HepG2 (cell line): ENCODE data around the gene C17orf75. TPM values are rescaled to one million over a fixed set of nuclear protein-coding genes. Genes with fewer than 3 reads are reported as not detected.

Experiments used
- BORCS8-MEF2B ChIP-seq: sonication (generic); formaldehyde crosslinking; IDR thresholded peaks from 2 replicates; pipeline ENCODE4 v1.8.0; 2022; ENCODE audit warnings: mild to moderate bottlenecking, missing genetic modification reagents
- FOXA3 ChIP-seq: IDR thresholded peaks from 2 replicates; pipeline ENCODE4 v1.6.1; 2016; ENCODE audit warnings: missing genetic modification reagents, missing compliant biosample characterization
- JUN ChIP-seq: sonication (generic); formaldehyde crosslinking; IDR thresholded peaks from 2 replicates; pipeline ENCODE4 v1.4.0; 2020; ENCODE audit warnings: mild to moderate bottlenecking, missing genetic modification reagents
- KDM1A ChIP-seq: IDR thresholded peaks from 2 replicates; pipeline ENCODE4 v1.6.1; 2016; ENCODE audit warnings: missing compliant biosample characterization
- KDM3A ChIP-seq: IDR thresholded peaks from 2 replicates; pipeline ENCODE4 v1.6.1; 2018; ENCODE audit warnings: low read depth, missing compliant biosample characterization
- NFRKB ChIP-seq: fragments of 450-650 bp; IDR thresholded peaks from 2 replicates; pipeline ENCODE4 v1.6.1; 2017
- PCBP2 ChIP-seq: fragments of 200-400 bp; formaldehyde crosslinking; optimal IDR thresholded peaks from 2 replicates; pipeline ENCODE3; 2018; ENCODE audit warnings: low read length, low read depth; ENCODE audit not compliant: poor library complexity, severe bottlenecking
- polyA plus RNA-seq, 8 experiments: library from polyadenylated mRNA; depleted of rRNA in 3 of 8; stranded (reverse) in 7 of 8; unstranded in 1 of 8; fragments of >200 nt; fragmentation: Illumina TruSeq in 4 of 8; extraction: Trizol in 4 of 8; gene quantifications; 2 replicates each; pipeline versions ENCODE4 v1.2.1 to v1.2.3, GENCODE V29; 2011 to 2016; ENCODE audit warnings: low read depth in 4 of 8, missing spikeins in 1 of 8, mixed read lengths in 1 of 8; ENCODE audit not compliant: insufficient read depth in 1 of 8
- total RNA-seq, 5 experiments: library from RNA; depleted of rRNA; stranded (reverse); fragments of >200 nt; fragmentation: Illumina TruSeq; extraction: Trizol; gene quantifications; 2 replicates each; pipeline ENCODE4 v1.2.3, GENCODE V29; 2016; ENCODE audit warnings: low read depth in 1 of 5
- TF ChIP-seq, protein P1 (sequence below), 2 experiments: sonication (generic) in 1 of 2; formaldehyde crosslinking in 1 of 2; IDR thresholded peaks; 2 replicates each; pipeline versions ENCODE4 v1.6.1 to v1.9.0; 2014 to 2022; ENCODE audit warnings: antibody characterized with exemption in 1 of 2, borderline replicate concordance in 1 of 2, inconsistent platforms in 1 of 2, low read depth in 1 of 2, missing genetic modification reagents in 1 of 2
- TF ChIP-seq, protein P2 (sequence below): IDR thresholded peaks from 2 replicates; pipeline ENCODE4 v1.6.1; 2012; ENCODE audit warnings: inconsistent platforms

C17orf75 gene
- total and polyA plus RNA-seq, 2 of the 13 experiments (the other 11 are each of a cell fraction or from before 2014, with no cell fraction given) = 16.2 to 33.0 TPM

DNA sequence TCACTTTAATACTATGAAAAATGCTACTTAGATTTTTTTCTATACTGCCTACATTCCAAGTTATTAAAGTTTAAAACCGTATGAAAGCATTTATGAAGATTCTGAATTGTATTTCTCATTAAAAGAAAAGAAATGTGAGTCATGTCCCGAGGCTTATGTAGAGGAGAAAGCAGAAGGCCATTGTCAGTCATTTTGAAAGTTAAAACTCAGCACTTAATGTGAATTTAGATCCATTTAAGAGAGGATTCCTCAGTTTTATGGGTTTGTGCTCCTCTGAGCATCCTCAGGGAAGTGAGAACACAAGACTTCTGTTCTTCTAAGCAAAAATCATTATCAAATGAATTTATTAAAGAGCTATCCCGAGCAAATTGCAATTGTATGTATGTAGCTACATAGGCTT, 11.8 kb downstream of the C17orf75 start (continued):
- TF ChIP-seq, protein P1, sequence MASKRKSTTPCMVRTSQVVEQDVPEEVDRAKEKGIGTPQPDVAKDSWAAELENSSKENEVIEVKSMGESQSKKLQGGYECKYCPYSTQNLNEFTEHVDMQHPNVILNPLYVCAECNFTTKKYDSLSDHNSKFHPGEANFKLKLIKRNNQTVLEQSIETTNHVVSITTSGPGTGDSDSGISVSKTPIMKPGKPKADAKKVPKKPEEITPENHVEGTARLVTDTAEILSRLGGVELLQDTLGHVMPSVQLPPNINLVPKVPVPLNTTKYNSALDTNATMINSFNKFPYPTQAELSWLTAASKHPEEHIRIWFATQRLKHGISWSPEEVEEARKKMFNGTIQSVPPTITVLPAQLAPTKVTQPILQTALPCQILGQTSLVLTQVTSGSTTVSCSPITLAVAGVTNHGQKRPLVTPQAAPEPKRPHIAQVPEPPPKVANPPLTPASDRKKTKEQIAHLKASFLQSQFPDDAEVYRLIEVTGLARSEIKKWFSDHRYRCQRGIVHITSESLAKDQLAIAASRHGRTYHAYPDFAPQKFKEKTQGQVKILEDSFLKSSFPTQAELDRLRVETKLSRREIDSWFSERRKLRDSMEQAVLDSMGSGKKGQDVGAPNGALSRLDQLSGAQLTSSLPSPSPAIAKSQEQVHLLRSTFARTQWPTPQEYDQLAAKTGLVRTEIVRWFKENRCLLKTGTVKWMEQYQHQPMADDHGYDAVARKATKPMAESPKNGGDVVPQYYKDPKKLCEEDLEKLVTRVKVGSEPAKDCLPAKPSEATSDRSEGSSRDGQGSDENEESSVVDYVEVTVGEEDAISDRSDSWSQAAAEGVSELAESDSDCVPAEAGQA (IDR thresholded peaks at IDR 0.05; ENCODE audit: low read depth) = no peak
- TF ChIP-seq, protein P1 (CRISPR knock-in tag; IDR thresholded peaks at IDR 0.05; ENCODE audit: borderline replicate concordance) = no peak
- TF ChIP-seq, protein P2, sequence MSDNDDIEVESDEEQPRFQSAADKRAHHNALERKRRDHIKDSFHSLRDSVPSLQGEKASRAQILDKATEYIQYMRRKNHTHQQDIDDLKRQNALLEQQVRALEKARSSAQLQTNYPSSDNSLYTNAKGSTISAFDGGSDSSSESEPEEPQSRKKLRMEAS = no peak
- TF ChIP-seq KDM1A (CRISPR knock-in tag) (no peak), PCBP2 (no peak), JUN (no peak), KDM3A (CRISPR knock-in tag) (no peak), BORCS8-MEF2B (CRISPR knock-in tag) (no peak), NFRKB (no peak), FOXA3 (CRISPR knock-in tag) (no peak)
